ENCODE data around the gene PSTPIP1. TPM values are rescaled to one million over a fixed set of nuclear protein-coding genes. Genes with fewer than 3 reads are reported as not detected.

PSTPIP1 gene
- total and polyA plus RNA-seq, 9 of the 15 experiments (the other 6 are each of a cell fraction or from before 2014, with no cell fraction given): not detected

GRCh38 chr15:77070495-77071304 is 75.8 kb downstream of the PSTPIP1 start, which contains the start of gene TSPAN3 (continued):
- TF ChIP-seq TAF1 (IDR thresholded peaks at IDR 0.05; ENCODE audit: control insufficient read depth, extremely low read depth, insufficient read depth, low read length, severe bottlenecking) (peak; percentile 6), RBM17 (IDR thresholded peaks at IDR 0.05; ENCODE audit: borderline replicate concordance, low read depth, low read length) (no peak), EWSR1 (IDR thresholded peaks at IDR 0.05; ENCODE audit: borderline replicate concordance, low read depth, partially characterized antibody) (no peak), LCOR (CRISPR knock-in tag; IDR thresholded peaks at IDR 0.05) (0 out of 2 replicates have a peak, but pooled peaks have one; percentile 28), SP1 (CRISPR knock-in tag; IDR thresholded peaks at IDR 0.05) (peak; percentile 86)

GRCh38 chr15:77071305-77072223 is 76.6 kb downstream of the PSTPIP1 start:
- ChIA-PET POLR2A (interaction anchor here (0.6 to 1.4 kb wide), 4 partner anchors 13 to 92 kb away, joined by 3 to 5 read pairs (median 3); no protein-coding TSS in a partner anchor), CTCF (ENCODE audit: low intra/inter-chr PET ratio) (no interaction called here)
- Histone ChIP-seq H3K27me3 (ENCODE audit: control insufficient read depth in 2 of 2, insufficient read depth in 2 of 2, low read length in 2 of 2) (peaks cover 13 to 28% of the 10 kb centered on the region in 2 experiments; a peak in 4 of 5 replicates), H3K4me1 (replicated peaks in 1 of 2; ENCODE audit: control insufficient read depth in 2 of 2, insufficient read depth in 2 of 2, low read length in 2 of 2) (peaks cover 11 to 33% of the 10 kb centered on the region in 2 experiments), H2AFZ (ENCODE audit: low read depth, low read length) (peak overlapping the region; percentile 92), H3K9me3 (replicated peaks; ENCODE audit: control insufficient read depth, insufficient read depth, low read depth, low read length) (no peaks in the 10 kb centered on the region), H4K20me1 (replicated peaks; ENCODE audit: control insufficient read depth, insufficient read depth, low read length) (0 out of 2 replicates have a peak, but pooled peaks cover 9% of the 10 kb centered on the region), H3K4me3 (peak overlapping the region; percentile 81; the same call in 1 of the 2 replicates), H3K79me2 (ENCODE audit: control insufficient read depth, insufficient read depth, low read length) (peaks cover 37% of the 10 kb centered on the region), H3K4me2 (ENCODE audit: insufficient read depth, low read length) (peak overlapping the region; percentile 84), H3K27ac (ENCODE audit: extremely low read depth, low read depth, low read length) (no peak overlapping the region), H3K36me3 (ENCODE audit: control insufficient read depth, insufficient read depth, low read length) (peaks cover 8% of the 10 kb centered on the region; the same call in 1 of the 3 replicates), H3K9ac (ENCODE audit: insufficient read depth in 1 of 2, low read depth in 2 of 2, low read length in 2 of 2) (peak overlapping the region; percentile 32 to 97; a peak in 3 of 4 replicates), H3K9me1 (ENCODE audit: control insufficient read depth, insufficient read depth, low read length) (peaks cover 5% of the 10 kb centered on the region)
- BruUV-seq (replicated peaks): no TSS peak
- ATAC-seq (no peak), FAIRE-seq (no peak), DNase-seq (ENCODE audit: extremely low read depth in 1 of 4, low spot score in 3 of 4) (no peak)
- WGBS (ENCODE audit: insufficient coverage, low coverage, missing lambda C conversion rate): 37% methylated on average over 15 of the region's 15 CpGs
- intact Hi-C loops (cut with micrococcal nuclease) (no loop called here), in situ Hi-C loops (cut with MboI) (no loop called here)
- no peak for TF ChIP-seq ZFPM2 (CRISPR knock-in tag; IDR thresholded peaks at IDR 0.05)
- no peak for TF ChIP-seq SMAD1 (IDR thresholded peaks at IDR 0.05; ENCODE audit: low read depth, low read length, partially characterized antibody)
- 0 out of 2 replicates have a peak, but pooled peaks have one; percentile 13 for TF ChIP-seq MTA3 (IDR thresholded peaks at IDR 0.05; ENCODE audit: borderline replicate concordance)
- TF ChIP-seq CEBPG (CRISPR knock-in tag; IDR thresholded peaks at IDR 0.05): no peak
- peak in 1 of 2 experiments; percentile 37; a peak in 1 of 4 replicates for TF ChIP-seq CEBPG (tag; conservative IDR thresholded peaks at IDR 0.05 in 1 of 2, IDR thresholded peaks at IDR 0.05 in 1 of 2)
- no peak for TF ChIP-seq ZNF408 (CRISPR knock-in tag; IDR thresholded peaks at IDR 0.05; ENCODE audit: low read depth)
- no peak for TF ChIP-seq STAG1 (CRISPR knock-in tag; IDR thresholded peaks at IDR 0.05; ENCODE audit: borderline replicate concordance)
- TF ChIP-seq ZNF274 (IDR thresholded peaks at IDR 0.05; ENCODE audit: borderline replicate concordance, low read depth, low read length): no peak

Measured in K562 (cell line).